HG03097 (cell line): ENCODE data around the gene BRD8.
"Not testable (repeated sequence)": the region's sequence is repeated elsewhere in the genome, so short reads cannot be mapped to it uniquely, and the experiment has no call there.

Experiments used
- ATAC-seq: cut with Tn5 transposase; IDR thresholded peaks from one replicate; pipeline ENCODE4 v1.9.1; 2021; ENCODE audit not compliant: unreplicated experiment, low FRiP score

The BRD8 gene

GRCh38 chr5:138160706-138161105 lies 17.7 kb downstream of the BRD8 start:
- no peak for ATAC-seq

GRCh38 chr5:138159666-138160065 lies 18.8 kb downstream of the BRD8 start:
- no peak for ATAC-seq

- no peak for ATAC-seq
Measured at GRCh38 chr5:138157626-138158025, 20.8 kb downstream of the BRD8 start.

- ATAC-seq, result not testable (repeated sequence)
Measured at GRCh38 chr5:138155977-138156376, 22.5 kb downstream of the BRD8 start.

- ATAC-seq, result no peak
Measured at GRCh38 chr5:138149530-138149929, 28.9 kb downstream of the BRD8 start.

- no peak for ATAC-seq
Measured at GRCh38 chr5:138148811-138149210, 29.6 kb downstream of the BRD8 start.

GRCh38 chr5:138143578-138143977 lies 34.9 kb downstream of the BRD8 start:
- not testable (repeated sequence) for ATAC-seq

GRCh38 chr5:138141734-138142133 lies 36.7 kb downstream of the BRD8 start:
- no peak for ATAC-seq

- no peak for ATAC-seq
Measured at GRCh38 chr5:138140268-138140667, 38.2 kb downstream of the BRD8 start.

GRCh38 chr5:138139781-138140090 lies 38.7 kb downstream of the BRD8 start:
- ATAC-seq, result no peak

- ATAC-seq, result no peak
Measured at GRCh38 chr5:138138949-138139780, 39.3 kb downstream of the BRD8 start, which contains the start of gene NME5. Gene NME5, minus strand, starts transcription at chr5:138139428. Its CDS starts 648 bp downstream, at chr5:138138780.

- no peak for ATAC-seq
Measured at GRCh38 chr5:138132543-138132942, 45.9 kb downstream of the BRD8 start.

GRCh38 chr5:138129347-138129746 lies 49.1 kb downstream of the BRD8 start:
- ATAC-seq, result no peak

- no peak for ATAC-seq
Measured at GRCh38 chr5:138128334-138128733, 50.1 kb downstream of the BRD8 start.

GRCh38 chr5:138115254-138115653 lies 63.2 kb downstream of the BRD8 start:
- no peak for ATAC-seq

GRCh38 chr5:138111937-138112336 lies 66.5 kb downstream of the BRD8 start:
- ATAC-seq, result no peak

- no peak for ATAC-seq
Measured at GRCh38 chr5:138111181-138111580, 67.2 kb downstream of the BRD8 start.

GRCh38 chr5:138110266-138110963 lies 68.0 kb downstream of the BRD8 start:
- no peak for ATAC-seq

GRCh38 chr5:138109463-138110265 lies 68.8 kb downstream of the BRD8 start:
- no peak for ATAC-seq

GRCh38 chr5:138107213-138107612 lies 71.2 kb downstream of the BRD8 start:
- ATAC-seq, result no peak

GRCh38 chr5:138105709-138106108 lies 72.7 kb downstream of the BRD8 start:
- ATAC-seq, result no peak
